AG04449 (cell line): Measurements from ENCODE around the gene MAMLD1.
A peak's percentile ranks its signal among the peaks of the same experiment; 100 is the strongest.

Experiments
- CTCF ChIA-PET: fragments of 350-600 bp; formaldehyde crosslinking; extraction: SDS; loops from one replicate; lab custom pipeline; 2021; ENCODE audit warnings: antibody characterized with exemption; lab: Yijun Ruan, JAX
- POLR2A ChIA-PET: fragments of 400-600, 350-600 bp; formaldehyde crosslinking; extraction: SDS; loops from one replicate; lab custom pipeline; 2020; ENCODE audit warnings: antibody characterized with exemption, inconsistent platforms; lab: Yijun Ruan, JAX
- DNase-seq: peaks from one replicate; pipeline ENCODE4 v3.0.0-alpha.2; 2010; ENCODE audit warnings: low read depth, low spot score
- H3K4me3 ChIP-seq: 2 replicates; pipeline ENCODE4 v1.5.1; 2011; ENCODE audit warnings: low read depth, mild to moderate bottlenecking, control low read depth, low read length
- TF ChIP-seq, protein P1 (sequence below): IDR thresholded peaks from one replicate; pipeline ENCODE4 v1.5.1; 2011; ENCODE audit warnings: mild to moderate bottlenecking, moderate library complexity, low read length, control low read depth, inconsistent platforms; ENCODE audit not compliant: insufficient read depth; ENCODE audit errors: missing control alignments

The MAMLD1 gene

DNA sequence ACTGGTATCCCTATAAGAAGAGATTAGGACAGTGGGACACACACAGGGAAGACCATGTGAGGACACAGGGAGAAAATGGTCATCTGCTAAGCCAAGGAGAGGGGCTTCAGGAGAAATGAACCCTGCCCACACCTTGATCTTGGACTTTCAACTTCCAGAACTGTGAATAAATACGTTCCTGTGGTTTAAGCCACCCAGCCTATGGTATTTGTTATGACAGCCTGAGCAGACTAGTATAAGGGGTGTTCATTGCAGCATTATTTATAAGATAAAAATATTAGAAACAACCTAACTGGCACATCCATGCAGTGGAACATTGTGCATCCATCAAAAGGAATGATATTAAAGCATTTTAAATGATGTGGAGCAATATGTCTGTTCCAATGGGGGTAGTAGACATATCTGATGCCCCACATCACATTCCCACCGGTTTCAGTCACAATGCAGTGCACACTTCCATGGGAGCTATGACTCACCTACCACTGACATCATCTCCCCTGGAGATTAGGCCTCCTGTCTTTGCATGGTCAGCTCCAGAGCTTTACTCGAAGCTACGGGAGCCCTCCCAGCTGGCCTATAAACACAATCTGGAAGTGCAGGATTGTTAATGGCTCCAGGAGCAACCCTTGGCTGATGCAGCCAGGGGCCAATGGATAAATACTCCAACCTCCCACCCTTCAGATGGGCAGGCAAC, 38.9 kb upstream of the MAMLD1 start:
- no peak overlapping the region for H3K4me3 ChIP-seq
- POLR2A ChIA-PET = no interaction called here
- peak; percentile 37 for DNase-seq
- CTCF ChIA-PET = no interaction called here
- TF ChIP-seq, protein P1, sequence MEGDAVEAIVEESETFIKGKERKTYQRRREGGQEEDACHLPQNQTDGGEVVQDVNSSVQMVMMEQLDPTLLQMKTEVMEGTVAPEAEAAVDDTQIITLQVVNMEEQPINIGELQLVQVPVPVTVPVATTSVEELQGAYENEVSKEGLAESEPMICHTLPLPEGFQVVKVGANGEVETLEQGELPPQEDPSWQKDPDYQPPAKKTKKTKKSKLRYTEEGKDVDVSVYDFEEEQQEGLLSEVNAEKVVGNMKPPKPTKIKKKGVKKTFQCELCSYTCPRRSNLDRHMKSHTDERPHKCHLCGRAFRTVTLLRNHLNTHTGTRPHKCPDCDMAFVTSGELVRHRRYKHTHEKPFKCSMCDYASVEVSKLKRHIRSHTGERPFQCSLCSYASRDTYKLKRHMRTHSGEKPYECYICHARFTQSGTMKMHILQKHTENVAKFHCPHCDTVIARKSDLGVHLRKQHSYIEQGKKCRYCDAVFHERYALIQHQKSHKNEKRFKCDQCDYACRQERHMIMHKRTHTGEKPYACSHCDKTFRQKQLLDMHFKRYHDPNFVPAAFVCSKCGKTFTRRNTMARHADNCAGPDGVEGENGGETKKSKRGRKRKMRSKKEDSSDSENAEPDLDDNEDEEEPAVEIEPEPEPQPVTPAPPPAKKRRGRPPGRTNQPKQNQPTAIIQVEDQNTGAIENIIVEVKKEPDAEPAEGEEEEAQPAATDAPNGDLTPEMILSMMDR = no peak

- TF ChIP-seq, protein P1 = no peak
- ChIA-PET POLR2A (no interaction called here), CTCF (no interaction called here)
- DNase-seq = no peak
- no peak overlapping the region for H3K4me3 ChIP-seq
Observed at GRCh38 chrX:150324919-150325318, 38.2 kb upstream of the MAMLD1 start.

- TF ChIP-seq, protein P1 = no peak
- no peak overlapping the region for H3K4me3 ChIP-seq
- ChIA-PET POLR2A (no interaction called here), CTCF (interaction anchor here (1.5 kb wide), 1 partner anchor 160 kb away, joined by 3 read pairs; no protein-coding TSS in a partner anchor)
- no peak for DNase-seq
Observed at GRCh38 chrX:150326541-150327247, 36.4 kb upstream of the MAMLD1 start.

DNA sequence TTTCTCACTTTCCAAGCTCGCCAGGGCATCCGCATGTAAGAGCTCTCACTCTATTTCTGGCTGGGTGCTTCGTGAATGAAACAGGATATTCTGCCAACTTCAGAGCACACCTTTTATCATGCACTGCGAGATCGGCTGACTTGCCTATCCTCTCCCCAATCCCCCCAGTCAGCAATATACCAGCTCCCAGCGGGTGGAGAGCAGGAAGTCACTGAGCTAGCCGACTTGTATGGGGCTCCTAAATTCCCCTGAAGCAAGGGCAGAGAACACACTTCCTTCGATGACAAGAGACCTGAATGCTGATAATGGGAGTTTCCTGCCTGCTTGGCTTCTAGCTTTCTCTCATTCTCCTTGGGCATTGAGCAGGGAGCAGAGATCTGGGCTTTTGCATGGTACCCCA, 33.8 kb upstream of the MAMLD1 start:
- TF ChIP-seq, protein P1 = no peak
- ChIA-PET CTCF (interaction anchor here (1.0 kb wide), 2 partner anchors 32 to 366 kb away, joined by 5 read pairs; no protein-coding TSS in a partner anchor), POLR2A (no interaction called here)
- H3K4me3 ChIP-seq = no peak overlapping the region
- DNase-seq = no peak

DNA sequence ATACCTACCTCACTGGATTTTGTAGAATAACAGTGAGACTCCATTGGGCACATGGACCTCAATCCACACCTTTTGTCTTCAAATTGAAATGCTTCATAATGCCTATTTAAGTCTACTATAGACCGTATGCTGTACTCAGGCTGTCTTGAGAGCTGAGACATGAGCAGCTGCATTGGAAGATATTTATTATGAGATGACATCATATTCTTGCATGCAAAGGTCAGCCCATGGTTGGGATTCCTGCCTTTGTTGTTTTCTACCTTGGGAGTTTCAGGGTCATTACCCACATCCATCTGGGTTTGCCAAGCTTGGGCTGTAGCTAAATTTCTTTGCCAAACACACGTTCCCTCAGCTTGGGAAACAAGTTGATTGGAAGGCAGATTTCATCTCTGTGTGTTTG, 33.2 kb upstream of the MAMLD1 start:
- ChIA-PET POLR2A (no interaction called here), CTCF (interaction anchor here (1.0 kb wide), 1 partner anchor 367 kb away, joined by 5 read pairs; no protein-coding TSS in a partner anchor)
- TF ChIP-seq, protein P1 = no peak
- no peak for DNase-seq
- no peak overlapping the region for H3K4me3 ChIP-seq

DNA sequence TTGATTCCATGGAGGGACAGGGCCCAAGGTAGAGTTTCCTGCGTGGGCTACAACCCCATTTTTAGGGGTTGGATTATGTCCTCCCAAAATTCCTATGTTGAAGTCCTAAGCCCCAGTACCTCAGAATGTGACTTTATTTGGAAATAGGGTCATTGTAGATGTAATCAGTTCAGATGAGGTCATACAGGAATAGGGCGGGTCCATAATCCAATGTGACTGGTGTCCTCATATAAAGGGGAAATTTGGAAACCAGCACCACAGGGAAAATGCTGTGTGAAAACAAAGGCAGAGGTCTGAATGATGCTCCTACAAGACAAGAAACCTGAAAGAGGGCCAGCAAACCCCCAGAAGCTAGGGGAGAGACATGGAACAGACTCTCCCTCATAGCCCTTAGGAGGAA, 31.1 kb upstream of the MAMLD1 start:
- TF ChIP-seq, protein P1 = no peak
- ChIA-PET POLR2A (no interaction called here), CTCF (no interaction called here)
- no peak for DNase-seq
- H3K4me3 ChIP-seq = no peak overlapping the region
